H9 (cell line): ENCODE measurements around the gene LINC01488. TPM values are rescaled to one million over a fixed set of nuclear protein-coding genes. Genes with fewer than 3 reads are reported as not detected.
A peak's percentile ranks its signal among the peaks of the same experiment; 100 is the strongest.

Experiments used
- DNase-seq: peaks from one replicate; pipeline ENCODE4 v3.0.0-alpha.2; 2017
- H2AFZ ChIP-seq: one replicate; pipeline ENCODE4 v1.6.1; 2013; ENCODE audit warnings: mild to moderate bottlenecking, low read length, control low read depth, moderate library complexity
- H2AK5ac ChIP-seq: 2 replicates; pipeline ENCODE4 v1.6.1; 2013; ENCODE audit warnings: low read length, control low read depth, mixed read lengths; ENCODE audit not compliant: insufficient read length
- H2BK120ac ChIP-seq: one replicate; pipeline ENCODE4 v1.6.1; 2013; ENCODE audit warnings: low read depth, mild to moderate bottlenecking, low read length, control low read depth, inconsistent platforms; ENCODE audit not compliant: poor library complexity, severe bottlenecking
- H2BK12ac ChIP-seq: 2 replicates; pipeline ENCODE4 v1.6.1; 2013; ENCODE audit warnings: low read length, control low read depth, mixed read lengths, low read depth; ENCODE audit not compliant: insufficient read length
- H2BK15ac ChIP-seq: 2 replicates; pipeline ENCODE4 v1.6.1; 2013; ENCODE audit warnings: low read depth, low read length, control low read depth
- H2BK20ac ChIP-seq: one replicate; pipeline ENCODE4 v1.6.1; 2013; ENCODE audit warnings: low read depth, mild to moderate bottlenecking, low read length, control low read depth, inconsistent platforms; ENCODE audit not compliant: poor library complexity, severe bottlenecking
- H2BK5ac ChIP-seq: 2 replicates; pipeline ENCODE4 v1.6.1; 2013; ENCODE audit warnings: low read length, control low read depth, mixed read lengths; ENCODE audit not compliant: insufficient read length
- H3K14ac ChIP-seq: 2 replicates; pipeline ENCODE4 v1.6.1; 2013; ENCODE audit warnings: low read length, control low read depth; ENCODE audit not compliant: insufficient read depth
- H3K18ac ChIP-seq: 2 replicates; pipeline ENCODE4 v1.6.1; 2013; ENCODE audit warnings: low read depth, mild to moderate bottlenecking, mixed read lengths, low read length, control low read depth; ENCODE audit not compliant: insufficient read length
- H3K23ac ChIP-seq: 2 replicates; pipeline ENCODE4 v1.6.1; 2013; ENCODE audit warnings: low read length, control low read depth, mixed read lengths, low read depth; ENCODE audit not compliant: insufficient read length
- H3K23me2 ChIP-seq: 2 replicates; pipeline ENCODE4 v1.6.1; 2013; ENCODE audit warnings: low read depth, mild to moderate bottlenecking, mixed read lengths, low read length, control low read depth; ENCODE audit not compliant: insufficient read length, poor library complexity, severe bottlenecking
- H3K27ac ChIP-seq: 2 replicates; pipeline ENCODE4 v1.5.1; 2013; ENCODE audit warnings: low read length, control low read depth, mixed read lengths, low read depth; ENCODE audit not compliant: insufficient read length
- H3K27me3 ChIP-seq: 2 replicates; pipeline ENCODE4 v1.6.1; 2013; ENCODE audit warnings: low read length, control low read depth, inconsistent platforms; ENCODE audit not compliant: insufficient read depth
- H3K4ac ChIP-seq: 2 replicates; pipeline ENCODE4 v1.6.1; 2013; ENCODE audit warnings: low read depth, mild to moderate bottlenecking, control low read depth, inconsistent platforms, low read length, moderate library complexity
- H3K4me1 ChIP-seq: 2 replicates; pipeline ENCODE4 v1.6.1; 2013; ENCODE audit warnings: low read length, control low read depth, inconsistent platforms; ENCODE audit not compliant: insufficient read depth
- H3K4me2 ChIP-seq: 2 replicates; pipeline ENCODE4 v1.6.1; 2013; ENCODE audit warnings: low read length, control low read depth, mixed read lengths; ENCODE audit not compliant: insufficient read length, insufficient read depth
- H3K56ac ChIP-seq: 2 replicates; pipeline ENCODE4 v1.6.1; 2013; ENCODE audit warnings: low read depth, mild to moderate bottlenecking, mixed read lengths, low read length, control low read depth; ENCODE audit not compliant: insufficient read length
- H3K79me1 ChIP-seq: 2 replicates; pipeline ENCODE4 v1.6.1; 2013; ENCODE audit warnings: low read depth, mild to moderate bottlenecking, moderate library complexity, low read length, control low read depth, inconsistent platforms; ENCODE audit not compliant: insufficient read depth, poor library complexity, severe bottlenecking
- H3K79me2 ChIP-seq: 2 replicates; pipeline ENCODE4 v1.6.1; 2013; ENCODE audit warnings: low read length, control low read depth, inconsistent platforms; ENCODE audit not compliant: insufficient read depth
- H3K9ac ChIP-seq: 2 replicates; pipeline ENCODE4 v1.6.1; 2013; ENCODE audit warnings: low read length, control low read depth, mixed read lengths; ENCODE audit not compliant: insufficient read length; ENCODE audit errors: extremely low read depth
- H3K9me3 ChIP-seq: one replicate; pipeline ENCODE4 v1.6.1; 2013; ENCODE audit warnings: low read depth, low read length, inconsistent platforms; ENCODE audit not compliant: control insufficient read depth
- H3T11ph ChIP-seq: one replicate; pipeline ENCODE4 v1.6.1; 2013; ENCODE audit warnings: mild to moderate bottlenecking, low read length, control low read depth, inconsistent platforms
- H4K20me1 ChIP-seq: one replicate; pipeline ENCODE4 v1.6.1; 2013; ENCODE audit not compliant: control insufficient read depth, insufficient read length, insufficient read depth
- H4K5ac ChIP-seq: 2 replicates; pipeline ENCODE4 v1.6.1; 2013; ENCODE audit warnings: low read depth, mild to moderate bottlenecking, mixed read lengths, low read length, control low read depth; ENCODE audit not compliant: insufficient read length
- H4K8ac ChIP-seq: replicated peaks from 2 replicates; pipeline ENCODE4 v1.6.1; 2013; ENCODE audit warnings: low read length, control low read depth, mixed read lengths, low read depth; ENCODE audit not compliant: insufficient read length
- H4K91ac ChIP-seq: 2 replicates; pipeline ENCODE4 v1.6.1; 2013; ENCODE audit warnings: low read depth, mild to moderate bottlenecking, moderate library complexity, mixed read lengths, low read length, control low read depth; ENCODE audit not compliant: insufficient read length
- H3K27ac Mint-ChIP-seq, 3 experiments: 2 replicates in 2 of 3; 3 replicates in 1 of 3; pipeline ENCODE4 v1.8.0; 2020 to 2021; ENCODE audit warnings: mixed read lengths in 3 of 3, mild to moderate bottlenecking in 1 of 3, moderate library complexity in 1 of 3
- H3K27me3 Mint-ChIP-seq: 2 replicates; pipeline ENCODE4 v1.8.0; 2021; ENCODE audit warnings: low read depth, mild to moderate bottlenecking, moderate library complexity, mixed read lengths
- H3K36me3 Mint-ChIP-seq, 3 experiments: 2 replicates in 2 of 3; 3 replicates in 1 of 3; pipeline ENCODE4 v1.8.0; 2020 to 2021; ENCODE audit warnings: low read depth in 3 of 3, mixed read lengths in 3 of 3; ENCODE audit not compliant: insufficient read depth in 1 of 3
- H3K4me1 Mint-ChIP-seq, 2 experiments: 2 replicates each; pipeline ENCODE4 v1.8.0; 2020; ENCODE audit warnings: mixed read lengths in 2 of 2
- H3K4me3 Mint-ChIP-seq, 2 experiments: 2 replicates in 1 of 2; 3 replicates in 1 of 2; pipeline ENCODE4 v1.8.0; 2020 to 2021; ENCODE audit warnings: mild to moderate bottlenecking in 2 of 2, mixed read lengths in 2 of 2, moderate library complexity in 1 of 2
- H3K9me3 Mint-ChIP-seq, 2 experiments: 2 replicates in 1 of 2; 3 replicates in 1 of 2; pipeline ENCODE4 v1.8.0; 2020; ENCODE audit warnings: mild to moderate bottlenecking in 2 of 2, mixed read lengths in 2 of 2, moderate library complexity in 1 of 2
- CTCF ChIP-seq: fragments of 200-600 bp; sonication (generic); conservative IDR thresholded peaks from 3 replicates; pipeline ENCODE4 v1.8.0; 2021; ENCODE audit warnings: antibody characterized with exemption, mild to moderate bottlenecking
- WGBS: extraction: QIAGEN DNeasy Blood & Tissue Kit; methylation state at CpG from one replicate; pipeline ENCODE4 v1.1.7; 2013; ENCODE audit warnings: missing lambda C conversion rate, low lambda C conversion rate, mixed read lengths; ENCODE audit not compliant: insufficient read length; ENCODE audit errors: extremely low coverage; 5-methylcytosine and 5-hydroxymethylcytosine counted together
- total RNA-seq: library from RNA; stranded (reverse); gene quantifications from 2 replicates; pipeline ENCODE4 v1.2.1, GENCODE V29; 2021

Gene LINC01488
- total RNA-seq, 1 experiment from 2014 or later: not detected

GRCh38 chr11:69487391-69487790 is 5.9 kb downstream of the LINC01488 start:
- H2BK5ac ChIP-seq: no peak overlapping the region
- H3K9me3 ChIP-seq: no peaks in the 10 kb centered on the region
- H3K23ac ChIP-seq: no peak overlapping the region
- H3K27ac Mint-ChIP-seq: no peak overlapping the region; a peak in 1 of 7 replicates
- H3K27me3 ChIP-seq: no peaks in the 10 kb centered on the region
- no peak overlapping the region for H3K56ac ChIP-seq
- peak overlapping the region; percentile 38; the same call in 1 of the 2 replicates for H3K14ac ChIP-seq
- no peak overlapping the region for H3K4ac ChIP-seq
- H4K8ac ChIP-seq: no peak overlapping the region
- no peak for TF ChIP-seq CTCF
- H3K9ac ChIP-seq: no peak overlapping the region
- no peaks in the 10 kb centered on the region for H3K9me3 Mint-ChIP-seq
- H3K4me1 ChIP-seq: no peaks in the 10 kb centered on the region; the same call in 1 of the 2 replicates
- H3K79me2 ChIP-seq: no peaks in the 10 kb centered on the region
- no peak overlapping the region for H3K4me2 ChIP-seq
- H3T11ph ChIP-seq: no peak overlapping the region
- no peak overlapping the region for H3K4me3 Mint-ChIP-seq
- no peak overlapping the region for H2BK20ac ChIP-seq
- no CpG with 5 or more reads among the region's 10 CpGs for WGBS
- H4K5ac ChIP-seq: no peak overlapping the region
- no peak overlapping the region for H2BK120ac ChIP-seq
- no peak overlapping the region for H2BK15ac ChIP-seq
- no peak overlapping the region for H3K18ac ChIP-seq
- peaks cover 11% of the 10 kb centered on the region for H3K27me3 Mint-ChIP-seq
- H3K27ac ChIP-seq: no peak overlapping the region
- no peak overlapping the region for H2AFZ ChIP-seq
- H3K23me2 ChIP-seq: no peaks in the 10 kb centered on the region
- no peak overlapping the region for H2BK12ac ChIP-seq
- no peak overlapping the region for H2AK5ac ChIP-seq
- no peaks in the 10 kb centered on the region for H3K36me3 Mint-ChIP-seq
- peaks cover 22 to 23% of the 10 kb centered on the region in 2 experiments for H3K4me1 Mint-ChIP-seq
- H4K20me1 ChIP-seq: no peaks in the 10 kb centered on the region
- no peak for DNase-seq
- H4K91ac ChIP-seq: no peak overlapping the region
- no peaks in the 10 kb centered on the region for H3K79me1 ChIP-seq
